PC-3 (cell line): ENCODE measurements around the gene ZNF8.

Experiments
- EZH2 ChIP-seq: fragments of 300-600 bp; sonication (generic); IDR thresholded peaks from one replicate; pipeline ENCODE4 v1.6.1; 2017; ENCODE audit warnings: antibody characterized with exemption, mild to moderate bottlenecking, low read length; ENCODE audit not compliant: unreplicated experiment
- EZH2phosphoT487 ChIP-seq: fragments of 300-600 bp; sonication (generic); IDR thresholded peaks from 2 replicates; pipeline ENCODE4 v1.6.1; 2018; ENCODE audit warnings: mild to moderate bottlenecking, antibody characterized with exemption, low read length, borderline replicate concordance
- TF ChIP-seq, protein P1 (sequence below): fragments of 300-600 bp; sonication (generic); conservative IDR thresholded peaks from 2 replicates; pipeline ENCODE4 v1.5.1; 2017; ENCODE audit warnings: antibody characterized with exemption, low read depth, mild to moderate bottlenecking, low read length

DNA sequence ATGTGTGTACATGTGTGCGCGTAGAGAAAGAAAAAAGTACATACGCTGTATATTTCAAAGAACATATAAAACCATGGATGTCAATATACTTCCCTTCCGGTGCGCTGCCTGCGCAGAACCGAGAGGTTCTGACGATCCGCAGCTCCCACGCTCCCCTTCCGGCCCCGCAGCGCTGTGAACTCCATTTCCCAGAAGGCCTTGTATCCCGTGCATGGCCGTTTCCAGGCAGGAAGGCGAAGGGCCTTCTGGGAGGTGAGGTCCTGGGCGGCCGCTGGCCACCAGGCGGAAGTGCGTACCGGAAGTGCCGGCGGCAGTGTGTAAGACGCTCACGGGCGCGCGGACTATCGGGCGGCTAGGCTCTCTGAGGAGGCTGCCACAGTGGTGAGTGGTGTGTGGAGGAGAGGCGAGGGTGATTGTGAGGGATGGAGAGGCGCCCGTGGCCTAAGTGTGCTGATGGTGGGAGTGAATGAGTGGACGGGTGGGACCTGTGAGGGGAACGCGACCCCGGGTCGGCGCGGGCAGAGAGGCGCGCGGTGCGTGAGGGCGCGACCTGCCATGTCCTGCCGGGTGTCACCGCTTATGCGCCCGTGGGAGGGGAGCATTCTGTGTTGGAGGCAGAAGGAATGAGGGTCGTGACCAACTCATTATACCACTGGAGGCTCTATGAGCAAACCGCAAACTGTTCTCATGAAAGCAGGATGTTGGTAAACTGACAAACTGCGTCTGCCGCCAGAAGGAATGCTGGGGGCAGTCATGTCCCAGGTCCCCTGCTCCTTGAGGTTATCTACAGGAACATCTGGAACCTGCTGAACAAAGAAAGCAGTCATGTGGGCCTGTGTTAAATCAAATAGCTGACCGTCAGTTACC, 26.5 kb downstream of the ZNF8 start, which contains the start of gene ERVK3-1:
- TF ChIP-seq, protein P1, sequence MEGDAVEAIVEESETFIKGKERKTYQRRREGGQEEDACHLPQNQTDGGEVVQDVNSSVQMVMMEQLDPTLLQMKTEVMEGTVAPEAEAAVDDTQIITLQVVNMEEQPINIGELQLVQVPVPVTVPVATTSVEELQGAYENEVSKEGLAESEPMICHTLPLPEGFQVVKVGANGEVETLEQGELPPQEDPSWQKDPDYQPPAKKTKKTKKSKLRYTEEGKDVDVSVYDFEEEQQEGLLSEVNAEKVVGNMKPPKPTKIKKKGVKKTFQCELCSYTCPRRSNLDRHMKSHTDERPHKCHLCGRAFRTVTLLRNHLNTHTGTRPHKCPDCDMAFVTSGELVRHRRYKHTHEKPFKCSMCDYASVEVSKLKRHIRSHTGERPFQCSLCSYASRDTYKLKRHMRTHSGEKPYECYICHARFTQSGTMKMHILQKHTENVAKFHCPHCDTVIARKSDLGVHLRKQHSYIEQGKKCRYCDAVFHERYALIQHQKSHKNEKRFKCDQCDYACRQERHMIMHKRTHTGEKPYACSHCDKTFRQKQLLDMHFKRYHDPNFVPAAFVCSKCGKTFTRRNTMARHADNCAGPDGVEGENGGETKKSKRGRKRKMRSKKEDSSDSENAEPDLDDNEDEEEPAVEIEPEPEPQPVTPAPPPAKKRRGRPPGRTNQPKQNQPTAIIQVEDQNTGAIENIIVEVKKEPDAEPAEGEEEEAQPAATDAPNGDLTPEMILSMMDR = no peak
- no peak for TF ChIP-seq EZH2
- TF ChIP-seq EZH2phosphoT487 = no peak
